IMR-90 (cell line): ENCODE measurements around the gene TEX53. TPM values are rescaled to one million over a fixed set of nuclear protein-coding genes. Genes with fewer than 3 reads are reported as not detected.

Experiments
- ATAC-seq: fragments of 200-7000 bp; cut with Tn5 transposase; 2 replicates; pipeline ENCODE4 v1.9.1; 2020; ENCODE audit warnings: low read depth, mild to moderate bottlenecking, moderate library complexity
- BruUV-seq: library from RNA; stranded (reverse); fragments of 400-500 nt; replicated peaks from 2 replicates; lab custom pipeline; 2021; lab: Mats Ljungman, UMichigan
- CTCF ChIA-PET: fragments of 300-600 bp; formaldehyde crosslinking; extraction: SDS; loops from one replicate; lab custom pipeline; 2021; ENCODE audit warnings: antibody characterized with exemption; lab: Yijun Ruan, JAX
- POLR2A ChIA-PET: fragments of 300-600 bp; sonication (Branson Sonifier 250); formaldehyde crosslinking; loops from one replicate; lab custom pipeline; 2022; ENCODE audit warnings: antibody characterized with exemption; ENCODE audit not compliant: unreplicated experiment; lab: Charles Lee
- DNase-seq: peaks from one replicate; pipeline ENCODE4 v3.0.0; 2013
- H2AFZ ChIP-seq: replicated peaks from 2 replicates; pipeline ENCODE3; 2013; ENCODE audit warnings: low read length, mild to moderate bottlenecking; ENCODE audit not compliant: poor library complexity
- H2AK5ac ChIP-seq: 2 replicates; pipeline ENCODE4 v1.6.1; 2013; ENCODE audit warnings: low read depth, low read length, inconsistent platforms
- H2AK9ac ChIP-seq: replicated peaks from 2 replicates; pipeline ENCODE3; 2013; ENCODE audit warnings: mild to moderate bottlenecking, low read depth, low read length, moderate library complexity; ENCODE audit not compliant: poor library complexity
- H2BK120ac ChIP-seq: 2 replicates; pipeline ENCODE4 v1.6.1; 2013; ENCODE audit warnings: low read depth, low read length, inconsistent platforms
- H2BK15ac ChIP-seq: 3 replicates; pipeline ENCODE4 v1.6.1; 2013; ENCODE audit warnings: low read depth, low read length, inconsistent platforms
- H2BK20ac ChIP-seq: 2 replicates; pipeline ENCODE4 v1.6.1; 2013; ENCODE audit warnings: low read depth, mild to moderate bottlenecking, inconsistent platforms, low read length, moderate library complexity
- H2BK5ac ChIP-seq: 2 replicates; pipeline ENCODE4 v1.6.1; 2013; ENCODE audit warnings: mild to moderate bottlenecking, low read depth, low read length, inconsistent platforms; ENCODE audit not compliant: poor library complexity, severe bottlenecking
- H3K14ac ChIP-seq: replicated peaks from 2 replicates; pipeline ENCODE4 v1.6.1; 2013; ENCODE audit warnings: low read depth, low read length, inconsistent platforms
- H3K18ac ChIP-seq: 2 replicates; pipeline ENCODE4 v1.6.1; 2013; ENCODE audit warnings: low read depth, low read length, control low read depth
- H3K23ac ChIP-seq: 2 replicates; pipeline ENCODE4 v1.6.1; 2013; ENCODE audit warnings: low read depth, low read length, inconsistent platforms
- H3K27ac ChIP-seq: 2 replicates; pipeline ENCODE4 v1.5.1; 2013; ENCODE audit warnings: mild to moderate bottlenecking, control low read depth, low read length; ENCODE audit not compliant: insufficient read depth
- H3K27me3 ChIP-seq: 2 replicates; pipeline ENCODE4 v1.6.1; 2013; ENCODE audit warnings: low read length; ENCODE audit not compliant: control insufficient read depth, insufficient read depth
- H3K36me3 ChIP-seq: 2 replicates; pipeline ENCODE4 v1.6.1; 2013; ENCODE audit warnings: low read length, mixed read lengths; ENCODE audit not compliant: control insufficient read depth, insufficient read depth
- H3K4ac ChIP-seq: 2 replicates; pipeline ENCODE4 v1.6.1; 2013; ENCODE audit warnings: low read depth, low read length, inconsistent platforms
- H3K4me1 ChIP-seq: 2 replicates; pipeline ENCODE4 v1.6.1; 2013; ENCODE audit warnings: low read length, mixed read lengths; ENCODE audit not compliant: control insufficient read depth, insufficient read depth
- H3K4me2 ChIP-seq: 2 replicates; pipeline ENCODE4 v1.6.1; 2013; ENCODE audit warnings: low read depth, mild to moderate bottlenecking, control low read depth, low read length, moderate library complexity
- H3K4me3 ChIP-seq: 2 replicates; pipeline ENCODE4 v1.5.1; 2013; ENCODE audit warnings: low read depth, mild to moderate bottlenecking, control low read depth, low read length, moderate library complexity; ENCODE audit not compliant: insufficient read depth
- H3K56ac ChIP-seq: 2 replicates; pipeline ENCODE4 v1.6.1; 2013; ENCODE audit warnings: low read length, inconsistent platforms; ENCODE audit not compliant: insufficient read depth; ENCODE audit errors: extremely low read depth
- H3K79me1 ChIP-seq, 2 experiments: 2 replicates each; pipeline ENCODE4 v1.6.1; 2013; ENCODE audit warnings: low read length in 2 of 2, inconsistent platforms in 1 of 2, low read depth in 1 of 2
- H3K9ac ChIP-seq: 2 replicates; pipeline ENCODE4 v1.6.1; 2013; ENCODE audit warnings: low read depth, low read length, control low read depth
- H3K9me1 ChIP-seq: 2 replicates; pipeline ENCODE4 v1.6.1; 2013; ENCODE audit warnings: low read length, inconsistent platforms; ENCODE audit not compliant: insufficient read depth
- H3K9me3 ChIP-seq: 2 replicates; pipeline ENCODE4 v1.6.1; 2013; ENCODE audit warnings: low read length; ENCODE audit not compliant: control insufficient read depth, insufficient read depth
- H4K20me1 ChIP-seq: 2 replicates; pipeline ENCODE4 v1.6.1; 2013; ENCODE audit warnings: low read length, inconsistent platforms; ENCODE audit not compliant: insufficient read depth
- H4K5ac ChIP-seq: 2 replicates; pipeline ENCODE4 v1.6.1; 2013; ENCODE audit warnings: mild to moderate bottlenecking, low read depth, low read length, control low read depth
- H4K8ac ChIP-seq, 2 experiments: 2 replicates each; pipeline ENCODE4 v1.6.1; 2013; ENCODE audit warnings: low read depth in 2 of 2, low read length in 2 of 2, control low read depth in 1 of 2, inconsistent platforms in 1 of 2
- H4K91ac ChIP-seq: 2 replicates; pipeline ENCODE4 v1.6.1; 2013; ENCODE audit warnings: low read depth, low read length, inconsistent platforms; ENCODE audit not compliant: insufficient read depth
- BHLHE40 ChIP-seq: fragments of 150-350 bp; IDR thresholded peaks from 2 replicates; pipeline ENCODE4 v1.6.1; 2016; ENCODE audit warnings: mild to moderate bottlenecking, low read depth, low read length
- CEBPB ChIP-seq: IDR thresholded peaks from 2 replicates; pipeline ENCODE4 v1.6.1; 2012; ENCODE audit warnings: low read depth, low read length, improper control_type of control experiment
- FOS ChIP-seq: fragments of 150-350 bp; IDR thresholded peaks from 2 replicates; pipeline ENCODE4 v1.6.1; 2016; ENCODE audit warnings: low read depth, low read length
- MAZ ChIP-seq: IDR thresholded peaks from 2 replicates; pipeline ENCODE4 v1.6.1; 2012; ENCODE audit warnings: low read depth, mild to moderate bottlenecking, low read length, improper control_type of control experiment, moderate library complexity, borderline replicate concordance
- NFE2L2 ChIP-seq: fragments of 150-350 bp; IDR thresholded peaks from 2 replicates; pipeline ENCODE4 v1.6.1; 2016; ENCODE audit warnings: low read depth, mild to moderate bottlenecking, low read length
- RCOR1 ChIP-seq: IDR thresholded peaks from 2 replicates; pipeline ENCODE4 v1.6.1; 2012; ENCODE audit warnings: mild to moderate bottlenecking, low read length, improper control_type of control experiment; ENCODE audit not compliant: insufficient replicate concordance
- RFX5 ChIP-seq: IDR thresholded peaks from 2 replicates; pipeline ENCODE4 v1.8.0; 2012; ENCODE audit warnings: low read depth, mild to moderate bottlenecking, low read length, moderate library complexity
- SMC3 ChIP-seq: fragments of 150-350 bp; IDR thresholded peaks from 2 replicates; pipeline ENCODE4 v1.6.1; 2016; ENCODE audit warnings: low read depth, mild to moderate bottlenecking, antibody characterized with exemption, low read length, moderate library complexity
- WGBS, 2 experiments: methylation state at CpG; one replicate each; pipeline versions ENCODE4 v1.1.5 to v1.1.7; 2013; ENCODE audit warnings: missing lambda C conversion rate in 2 of 2; ENCODE audit not compliant: insufficient read length in 1 of 2; ENCODE audit errors: extremely low coverage in 2 of 2; 5-methylcytosine and 5-hydroxymethylcytosine counted together
- dilution Hi-C: fragments of 300-500 bp; cut with HindIII; formaldehyde crosslinking; loops from one replicate; pipeline ENCODE4 v1.14.3; 2018; ENCODE audit warnings: low sequenced_read_pairs; ENCODE audit not compliant: unreplicated experiment
- in situ Hi-C: fragments of 300-500 bp; cut with MboI; formaldehyde crosslinking; loops from 3 replicates; pipeline ENCODE4 v1.14.3; 2019; ENCODE audit warnings: low sequenced_read_pairs, inconsistent platforms, mixed read lengths
- intact Hi-C: fragments of 100-400 bp; cut with micrococcal nuclease; formaldehyde crosslinking; loops from 2 replicates; pipeline ENCODE4 v1.10.0; 2022
- polyA plus RNA-seq, 3 experiments: library from polyadenylated mRNA; depleted of rRNA; stranded (reverse); fragments of >200 nt; gene quantifications; 2 replicates each; pipeline ENCODE4 v1.2.3, GENCODE V29; 2012; ENCODE audit warnings: low replicate concordance in 1 of 3
- total RNA-seq: library from RNA; depleted of rRNA; stranded (reverse); fragments of >200 nt; gene quantifications from 2 replicates; pipeline ENCODE4 v1.2.3, GENCODE V29; 2012
- TF ChIP-seq, protein P1 (sequence below): fragments of 150-350 bp; IDR thresholded peaks from 2 replicates; pipeline ENCODE4 v1.6.1; 2017; ENCODE audit warnings: mild to moderate bottlenecking, antibody characterized with exemption, low read length, low read depth
- TF ChIP-seq, protein P2 (sequence below): fragments of 150-350 bp; IDR thresholded peaks from 2 replicates; pipeline ENCODE4 v1.6.1; 2016; ENCODE audit warnings: low read depth, mild to moderate bottlenecking, low read length, moderate library complexity, borderline replicate concordance

The TEX53 gene
- total and polyA plus RNA-seq, 2 of the 4 experiments (the other 2 are of a cell fraction): not detected

DNA sequence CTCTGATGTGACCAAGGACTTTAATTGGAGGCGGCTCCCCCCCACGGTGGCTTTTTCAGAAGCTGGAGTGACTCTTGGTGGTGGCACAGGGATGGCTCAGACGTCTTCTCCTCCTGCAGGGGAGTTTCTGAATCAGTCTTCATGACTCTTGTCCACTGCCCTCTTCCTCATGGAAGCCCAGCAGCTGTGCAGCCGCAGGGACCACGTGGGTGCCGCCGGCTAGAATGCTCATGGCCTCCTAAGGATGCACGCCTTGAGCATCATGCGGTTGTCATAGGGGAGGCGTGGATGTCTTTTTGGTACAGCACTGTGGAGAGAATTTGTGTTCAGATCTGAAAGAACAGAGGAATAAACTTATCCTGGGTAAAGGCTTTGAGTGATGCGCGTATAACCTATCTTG lies 1.3 kb downstream of the TEX53 start:
- H2AK9ac ChIP-seq: no peak overlapping the region
- H2BK120ac ChIP-seq: no peak overlapping the region
- in situ Hi-C loops (no loop called here), intact Hi-C loops (no loop called here), dilution Hi-C loops (no loop called here)
- no peaks in the 10 kb centered on the region for H3K9me1 ChIP-seq
- no peaks in the 10 kb centered on the region for H3K9me3 ChIP-seq
- no peak overlapping the region for H3K18ac ChIP-seq
- H4K91ac ChIP-seq: no peak overlapping the region
- no peak overlapping the region; the same call in 1 of the 2 replicates for H3K4ac ChIP-seq
- H3K79me1 ChIP-seq: no peaks in the 10 kb centered on the region
- H3K9ac ChIP-seq: no peak overlapping the region
- whole genome bisulfite sequencing, 2 experiments: 85% methylated on average over 5 of the region's 12 CpGs; no CpG with 5 or more reads in 1 of the 2 experiments
- H2AFZ ChIP-seq: peak overlapping the region; percentile 11
- ChIA-PET POLR2A (no interaction called here), CTCF (no interaction called here)
- TF ChIP-seq SMC3 (no peak), MAZ (no peak), RCOR1 (no peak), FOS (no peak), RFX5 (no peak), NFE2L2 (no peak), BHLHE40 (no peak), CEBPB (no peak)
- TF ChIP-seq, protein P1, sequence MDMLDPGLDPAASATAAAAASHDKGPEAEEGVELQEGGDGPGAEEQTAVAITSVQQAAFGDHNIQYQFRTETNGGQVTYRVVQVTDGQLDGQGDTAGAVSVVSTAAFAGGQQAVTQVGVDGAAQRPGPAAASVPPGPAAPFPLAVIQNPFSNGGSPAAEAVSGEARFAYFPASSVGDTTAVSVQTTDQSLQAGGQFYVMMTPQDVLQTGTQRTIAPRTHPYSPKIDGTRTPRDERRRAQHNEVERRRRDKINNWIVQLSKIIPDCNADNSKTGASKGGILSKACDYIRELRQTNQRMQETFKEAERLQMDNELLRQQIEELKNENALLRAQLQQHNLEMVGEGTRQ: no peak
- TF ChIP-seq, protein P2, sequence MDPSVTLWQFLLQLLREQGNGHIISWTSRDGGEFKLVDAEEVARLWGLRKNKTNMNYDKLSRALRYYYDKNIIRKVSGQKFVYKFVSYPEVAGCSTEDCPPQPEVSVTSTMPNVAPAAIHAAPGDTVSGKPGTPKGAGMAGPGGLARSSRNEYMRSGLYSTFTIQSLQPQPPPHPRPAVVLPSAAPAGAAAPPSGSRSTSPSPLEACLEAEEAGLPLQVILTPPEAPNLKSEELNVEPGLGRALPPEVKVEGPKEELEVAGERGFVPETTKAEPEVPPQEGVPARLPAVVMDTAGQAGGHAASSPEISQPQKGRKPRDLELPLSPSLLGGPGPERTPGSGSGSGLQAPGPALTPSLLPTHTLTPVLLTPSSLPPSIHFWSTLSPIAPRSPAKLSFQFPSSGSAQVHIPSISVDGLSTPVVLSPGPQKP: no peak
- H4K5ac ChIP-seq: no peak overlapping the region
- H4K8ac ChIP-seq: no peak overlapping the region
- no peak for ATAC-seq
- H3K56ac ChIP-seq: no peak overlapping the region
- H3K27ac ChIP-seq: no peak overlapping the region
- H3K23ac ChIP-seq: no peak overlapping the region
- no peak for DNase-seq
- BruUV-seq: no TSS peak
- H2AK5ac ChIP-seq: no peak overlapping the region
- no peaks in the 10 kb centered on the region for H3K36me3 ChIP-seq
- peaks cover 4% of the 10 kb centered on the region for H3K4me1 ChIP-seq
- no peak overlapping the region for H3K14ac ChIP-seq
- H2BK20ac ChIP-seq: no peak overlapping the region
- H3K4me3 ChIP-seq: no peak overlapping the region
- no peak overlapping the region for H3K4me2 ChIP-seq
- H2BK5ac ChIP-seq: no peak overlapping the region
- no peaks in the 10 kb centered on the region; the same call in 1 of the 2 replicates for H4K20me1 ChIP-seq
- peaks cover 12% of the 10 kb centered on the region for H3K27me3 ChIP-seq
- no peak overlapping the region for H2BK15ac ChIP-seq
